AG10803 (cell line): ENCODE results near the gene TPST2.
A peak's percentile ranks its signal among the peaks of the same experiment; 100 is the strongest.

Source experiments
- DNase-seq: peaks from one replicate; pipeline ENCODE4 v3.0.0; 2010; ENCODE audit warnings: low read depth
- H3K4me3 ChIP-seq: 2 replicates; pipeline ENCODE4 v1.5.1; 2011; ENCODE audit warnings: mild to moderate bottlenecking, low read length, control low read depth
- CTCF ChIP-seq: conservative IDR thresholded peaks from 2 replicates; pipeline ENCODE4 v1.5.1; 2011; ENCODE audit warnings: mild to moderate bottlenecking, low read length, control low read depth, inconsistent platforms

The TPST2 gene

GRCh38 chr22:26550498-26551033, 39.4 kb downstream of the TPST2 start:
- no peak overlapping the region for H3K4me3 ChIP-seq
- peak; percentile 95 for DNase-seq
- no peak for TF ChIP-seq CTCF

- no peak for DNase-seq
- H3K4me3 ChIP-seq, result no peak overlapping the region
- TF ChIP-seq CTCF, result no peak
These were observed 39.9 kb downstream of the TPST2 start for GRCh38 chr22:26549902-26550497.

- no peak for DNase-seq
- H3K4me3 ChIP-seq, result no peak overlapping the region
- no peak for TF ChIP-seq CTCF
These were observed 40.9 kb downstream of the TPST2 start for GRCh38 chr22:26548984-26549383.

- H3K4me3 ChIP-seq, result no peak overlapping the region
- no peak for TF ChIP-seq CTCF
- DNase-seq, result no peak
These were observed 41.6 kb downstream of the TPST2 start for GRCh38 chr22:26548303-26548702.

- TF ChIP-seq CTCF, result no peak
These were observed 42.1 kb downstream of the TPST2 start for GRCh38 chr22:26547837-26548236.

GRCh38 chr22:26547426-26547825, 42.5 kb downstream of the TPST2 start:
- TF ChIP-seq CTCF, result no peak
- no peak for DNase-seq
- H3K4me3 ChIP-seq, result no peak overlapping the region

More at GRCh38 chr22:26547837-26548236, 42.1 kb downstream of the TPST2 start:
- DNase-seq, result no peak
- no peak overlapping the region for H3K4me3 ChIP-seq

GRCh38 chr22:26546282-26546681, 43.6 kb downstream of the TPST2 start:
- H3K4me3 ChIP-seq, result no peak overlapping the region
- DNase-seq, result no peak
- TF ChIP-seq CTCF, result no peak
